Common myeloid progenitor, CD34-positive (primary cell): ENCODE results near the gene ZBTB16.

ENCODE experiments used
- CTCF ChIA-PET: fragments of 350-600 bp; sonication (Branson Sonifier 250); formaldehyde crosslinking; loops from one replicate; lab custom pipeline; 2021; ENCODE audit warnings: antibody characterized with exemption; lab: Charles Lee
- POLR2A ChIA-PET: fragments of 350-600 bp; sonication (Branson Sonifier 250); formaldehyde crosslinking; loops from one replicate; lab custom pipeline; 2021; ENCODE audit warnings: antibody characterized with exemption; lab: Charles Lee
- DNase-seq, 3 donors: peaks; one replicate each; pipeline versions ENCODE4 v3.0.0 to v3.0.0-alpha.2; 2013
- H3K27ac ChIP-seq, 2 experiments: 1 replicate in 1 of 2; 2 replicates in 1 of 2; pipeline ENCODE4 v1.7.0; 2013; ENCODE audit warnings: inconsistent platforms in 2 of 2, low read length in 2 of 2, mild to moderate bottlenecking in 2 of 2, low read depth in 1 of 2, moderate library complexity in 1 of 2; ENCODE audit not compliant: severe bottlenecking in 2 of 2, insufficient read depth in 1 of 2, poor library complexity in 1 of 2
- H3K27me3 ChIP-seq, 5 experiments: replicated peaks in 2 of 5; 1 replicate in 3 of 5; 2 replicates in 2 of 5; pipeline versions ENCODE4 v1.6.1 to v1.7.0; 2013; ENCODE audit warnings: low read length in 4 of 5, mild to moderate bottlenecking in 2 of 5, moderate library complexity in 2 of 5, inconsistent platforms in 1 of 5; ENCODE audit not compliant: insufficient read depth in 5 of 5, control insufficient read depth in 4 of 5
- H3K36me3 ChIP-seq, 4 experiments: 1 replicate in 2 of 4; 2 replicates in 2 of 4; pipeline versions ENCODE4 v1.6.1 to v1.7.0; 2013; ENCODE audit warnings: low read length in 3 of 4, control low read depth in 1 of 4, mild to moderate bottlenecking in 1 of 4; ENCODE audit not compliant: control insufficient read depth in 4 of 4, insufficient read depth in 4 of 4
- H3K4me1 ChIP-seq, 4 experiments: 1 replicate in 3 of 4; 2 replicates in 1 of 4; pipeline versions ENCODE4 v1.6.1 to v1.7.1; 2013; ENCODE audit warnings: low read length in 3 of 4, mild to moderate bottlenecking in 3 of 4, control low read depth in 1 of 4, inconsistent platforms in 1 of 4, moderate library complexity in 1 of 4; ENCODE audit not compliant: control insufficient read depth in 4 of 4, insufficient read depth in 4 of 4; ENCODE audit errors: control extremely low read depth in 1 of 4
- H3K4me3 ChIP-seq, 7 experiments: 1 replicate in 4 of 7; 2 replicates in 3 of 7; pipeline versions ENCODE4 v1.5.1 to v1.7.0; 2013; ENCODE audit warnings: mild to moderate bottlenecking in 7 of 7, low read length in 6 of 7, moderate library complexity in 6 of 7, inconsistent platforms in 2 of 7, low read depth in 2 of 7, control low read depth in 1 of 7; ENCODE audit not compliant: insufficient read depth in 4 of 7, control insufficient read depth in 1 of 7; ENCODE audit errors: extremely low read depth in 1 of 7
- H3K9me3 ChIP-seq, 5 experiments: 1 replicate in 4 of 5; 2 replicates in 1 of 5; pipeline versions ENCODE4 v1.6.1 to v1.7.1; 2013; ENCODE audit warnings: low read length in 4 of 5, mild to moderate bottlenecking in 2 of 5, inconsistent platforms in 1 of 5, low read depth in 1 of 5, moderate library complexity in 1 of 5; ENCODE audit not compliant: control insufficient read depth in 4 of 5, insufficient read depth in 2 of 5; ENCODE audit errors: control extremely low read depth in 1 of 5
- WGBS: methylation state at CpG from one replicate; pipeline ENCODE4 v1.1.5; 2013; ENCODE audit not compliant: insufficient coverage; 5-methylcytosine and 5-hydroxymethylcytosine counted together

Gene ZBTB16

GRCh38 chr11:114054806-114055205, 4.7 kb upstream of the ZBTB16 start:
- Histone ChIP-seq H3K36me3 (no peaks in the 10 kb centered on the region), H3K27me3 (peaks cover 0 to 10% (median 2%) of the 10 kb centered on the region in 5 experiments), H3K9me3 (no peaks in the 10 kb centered on the region), H3K27ac (no peak overlapping the region), H3K4me1 (peaks cover 0 to 24% (median 20%) of the 10 kb centered on the region in 4 experiments), H3K4me3 (no peak overlapping the region)
- CTCF ChIA-PET = interaction anchor here (0.7 to 6.8 kb wide), 7 partner anchors 12 to 207 kb away, joined by 3 to 58 read pairs (median 5); no protein-coding TSS in a partner anchor
- POLR2A ChIA-PET = no interaction called here
- DNase-seq = no peak
- 100% methylated on average over 2 of the region's 3 CpGs for WGBS

- POLR2A ChIA-PET = interaction anchor here (0.6 kb wide), 1 partner anchor 122 kb away, joined by 4 read pairs; no protein-coding TSS in a partner anchor
- Histone ChIP-seq H3K4me1 (peaks cover 0 to 40% (median 24%) of the 10 kb centered on the region in 4 experiments), H3K36me3 (no peaks in the 10 kb centered on the region), H3K4me3 (no peak overlapping the region), H3K9me3 (no peaks in the 10 kb centered on the region), H3K27me3 (peaks cover 0 to 14% (median 2%) of the 10 kb centered on the region in 5 experiments), H3K27ac (no peak overlapping the region)
- DNase-seq = no peak
- CTCF ChIA-PET = interaction anchor here (1.0 to 6.8 kb wide), 6 partner anchors 12 to 205 kb away, joined by 4 to 58 read pairs (median 24); no protein-coding TSS in a partner anchor
These were observed 3.1 kb upstream of the ZBTB16 start for GRCh38 chr11:114056409-114056808.

GRCh38 chr11:114057147-114057546, 2.4 kb upstream of the ZBTB16 start:
- peaks cover 0 to 19% (median 2%) of the 10 kb centered on the region in 5 experiments for H3K27me3 ChIP-seq
- H3K36me3 ChIP-seq = no peaks in the 10 kb centered on the region
- WGBS = 67% methylated on average over 6 of the region's 7 CpGs
- peaks cover 2 to 45% (median 30%) of the 10 kb centered on the region in 4 experiments for H3K4me1 ChIP-seq
- CTCF ChIA-PET = interaction anchor here (1.0 to 6.8 kb wide), 8 partner anchors 13 to 204 kb away, joined by 4 to 58 read pairs (median 8); no protein-coding TSS in a partner anchor
- H3K27ac ChIP-seq = no peak overlapping the region
- H3K4me3 ChIP-seq = peak overlapping the region in 1 of 7 experiments; percentile 19
- POLR2A ChIA-PET = no interaction called here
- DNase-seq = peak in 2 of 3 donors; percentile 46 to 49
- no peaks in the 10 kb centered on the region for H3K9me3 ChIP-seq

- no peak overlapping the region for H3K27ac ChIP-seq
- H3K36me3 ChIP-seq = no peaks in the 10 kb centered on the region
- POLR2A ChIA-PET = interaction anchor here (4.5 kb wide), 1 partner anchor 25 kb away, joined by 42 read pairs; no protein-coding TSS in a partner anchor
- no CpG with 5 or more reads among the region's 1 CpG for WGBS
- H3K9me3 ChIP-seq = no peaks in the 10 kb centered on the region
- H3K4me3 ChIP-seq = peak overlapping the region in 1 of 7 experiments; percentile 19
- peaks cover 0 to 19% (median 2%) of the 10 kb centered on the region in 5 experiments for H3K27me3 ChIP-seq
- H3K4me1 ChIP-seq = peaks cover 2 to 46% (median 32%) of the 10 kb centered on the region in 4 experiments
- no peak for DNase-seq
- CTCF ChIA-PET = interaction anchor here (1.2 to 6.8 kb wide), 12 partner anchors 13 to 204 kb away, joined by 3 to 58 read pairs (median 12); no protein-coding TSS in a partner anchor
These were observed 1.9 kb upstream of the ZBTB16 start for GRCh38 chr11:114057605-114058004.

- DNase-seq = no peak
- ChIA-PET POLR2A (interaction anchor here (1.0 to 4.5 kb wide), 4 partner anchors 24 to 159 kb away, joined by 3 to 42 read pairs (median 6); no protein-coding TSS in a partner anchor), CTCF (interaction anchor here (0.9 to 6.8 kb wide), 16 partner anchors 13 to 203 kb away, joined by 3 to 58 read pairs (median 7); no protein-coding TSS in a partner anchor)
- WGBS = 87% methylated on average over 15 of the region's 25 CpGs
- H3K4me1 ChIP-seq = peaks cover 2 to 46% (median 32%) of the 10 kb centered on the region in 4 experiments
- peaks cover 0 to 3% (median 1%) of the 10 kb centered on the region in 4 experiments for H3K36me3 ChIP-seq
- no peaks in the 10 kb centered on the region for H3K9me3 ChIP-seq
- H3K4me3 ChIP-seq = peak overlapping the region in 5 of 7 experiments; percentile 62 to 84 (median 68)
- no peak overlapping the region for H3K27ac ChIP-seq
- peaks cover 0 to 19% (median 2%) of the 10 kb centered on the region in 5 experiments for H3K27me3 ChIP-seq
These were observed 1.3 kb upstream of the ZBTB16 start for GRCh38 chr11:114058026-114058706.

- 2% methylated on average over 24 of the region's 25 CpGs for WGBS
- POLR2A ChIA-PET = interaction anchor here (0.9 to 4.5 kb wide), 7 partner anchors 24 to 200 kb away, joined by 3 to 42 read pairs (median 4); no protein-coding TSS in a partner anchor
These were observed 637 bp upstream of the ZBTB16 start for GRCh38 chr11:114058871-114059277.

More at GRCh38 chr11:114058871-114059277, 637 bp upstream of the ZBTB16 start:
- no peak for DNase-seq
- Histone ChIP-seq H3K4me1 (peaks cover 2 to 46% (median 36%) of the 10 kb centered on the region in 4 experiments), H3K9me3 (no peaks in the 10 kb centered on the region), H3K36me3 (peaks cover 0 to 10% (median 8%) of the 10 kb centered on the region in 4 experiments), H3K27ac (no peak overlapping the region), H3K27me3 (peaks cover 0 to 19% (median 2%) of the 10 kb centered on the region in 5 experiments), H3K4me3 (peak overlapping the region; percentile 35 to 84 (median 64))
- CTCF ChIA-PET = interaction anchor here (0.9 to 6.8 kb wide), 18 partner anchors 12 to 203 kb away, joined by 3 to 58 read pairs (median 8); no protein-coding TSS in a partner anchor
